Skin epidermis (tissue), 12 donors: ENCODE measurements around the gene CDCA4.

ENCODE experiments used
- H3K27ac ChIP-seq, 21 experiments: fragments of 200-600 bp; sonication (generic) in 11 of 21; one replicate each; pipeline ENCODE4 v1.5.0; 2020; ENCODE audit warnings: mild to moderate bottlenecking in 3 of 21, inconsistent platforms in 2 of 21, moderate library complexity in 2 of 21
- H3K4me3 ChIP-seq, 7 experiments: fragments of 200-600 bp; sonication (generic) in 2 of 7; one replicate each; pipeline ENCODE4 v1.5.0; 2020; ENCODE audit warnings: inconsistent platforms in 2 of 7, mild to moderate bottlenecking in 2 of 7, moderate library complexity in 1 of 7

Gene CDCA4

DNA sequence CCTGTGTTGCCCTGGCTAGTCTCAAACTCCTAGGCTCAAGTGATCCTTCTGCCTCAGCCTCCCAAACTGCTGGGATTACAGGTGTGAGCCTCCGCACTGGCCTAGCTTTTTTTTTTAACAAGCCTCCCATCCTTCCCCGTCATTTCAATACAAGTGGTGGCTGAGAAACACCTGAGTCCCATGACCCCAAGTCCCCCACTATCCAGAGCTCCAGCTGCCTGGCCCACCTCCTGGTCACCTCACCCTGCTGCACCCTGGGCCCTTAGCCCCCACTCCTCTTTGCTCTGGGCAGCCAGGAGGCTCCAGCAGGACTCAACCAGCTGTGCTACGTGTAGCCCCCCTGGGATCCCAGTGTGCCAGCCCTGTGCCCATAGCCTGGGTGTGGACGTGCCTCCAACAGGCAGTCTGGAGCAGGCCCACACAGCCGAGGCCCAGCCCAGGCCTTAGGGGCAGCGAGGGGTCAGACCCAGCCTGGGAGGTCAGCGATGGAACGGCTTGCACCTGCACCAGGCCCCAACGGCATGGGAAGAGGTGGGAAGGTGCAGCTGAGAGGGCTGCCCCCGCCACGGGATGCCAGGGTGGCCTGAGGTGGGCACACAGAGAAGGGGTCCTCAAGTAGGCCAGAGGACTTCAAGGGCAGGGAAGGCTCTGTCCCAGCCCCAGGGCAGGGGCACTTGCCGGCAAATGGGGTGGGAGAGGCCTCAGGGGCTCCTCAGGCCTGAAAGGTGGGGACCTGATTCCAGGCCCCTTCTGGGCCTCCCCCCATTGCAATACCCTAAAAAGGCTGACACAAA is 49.2 kb downstream of the CDCA4 start:
- Histone ChIP-seq H3K4me3 (peak overlapping the region in 1 of 7 experiments; percentile 4), H3K27ac (peak overlapping the region in 20 of 21 experiments; percentile 72 to 98 (median 92))

GRCh38 chr14:104970231-104971068 is 50.4 kb downstream of the CDCA4 start:
- peak overlapping the region; percentile 34 to 61 (median 45) for H3K4me3 ChIP-seq
- peak overlapping the region; percentile 63 to 98 (median 91) for H3K27ac ChIP-seq

GRCh38 chr14:104969741-104970230 is 51.1 kb downstream of the CDCA4 start:
- Histone ChIP-seq H3K4me3 (peak overlapping the region; percentile 34 to 61 (median 45)), H3K27ac (peak overlapping the region; percentile 63 to 98 (median 91))

DNA sequence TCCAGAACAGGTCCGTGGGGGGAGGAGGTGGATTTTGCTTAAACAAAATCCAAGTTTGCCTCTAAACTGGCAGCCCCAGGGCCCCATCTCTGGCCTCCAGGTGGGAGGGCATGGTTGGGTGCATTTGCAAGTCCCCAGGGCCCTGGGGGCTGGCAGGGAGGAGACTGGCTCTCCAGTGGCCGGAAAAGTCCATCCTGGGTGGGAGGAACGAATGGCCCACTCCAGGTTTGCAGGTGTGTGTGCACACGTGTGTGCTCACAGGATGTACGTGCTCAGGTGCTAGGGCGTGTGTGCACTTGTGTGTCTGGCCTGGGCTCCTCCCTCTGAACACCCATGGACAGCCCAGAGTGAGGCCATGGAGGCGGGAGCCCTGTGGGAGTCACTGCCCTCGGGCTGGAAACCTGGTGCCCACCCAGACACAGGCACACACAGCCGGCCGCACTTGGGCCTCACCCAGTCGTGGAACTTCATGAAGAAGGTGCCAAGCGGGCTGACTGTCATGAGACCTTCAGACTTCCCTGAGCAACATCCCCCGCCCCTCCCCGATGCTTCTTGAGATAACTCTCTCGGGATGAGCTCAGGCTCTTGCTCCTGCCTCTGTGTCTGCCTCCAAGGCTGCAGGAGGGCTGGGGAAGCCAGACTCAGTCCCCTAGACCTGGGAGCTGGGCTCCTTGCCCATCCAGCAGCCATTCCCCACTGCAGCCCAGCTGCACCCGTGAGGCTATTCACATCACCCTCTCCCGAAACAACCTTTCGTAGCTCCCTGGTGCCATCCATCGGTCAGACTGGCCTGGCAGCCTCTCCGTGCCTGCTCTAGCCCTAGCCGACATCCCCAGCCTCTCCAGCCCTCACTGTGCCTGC is 52.1 kb downstream of the CDCA4 start:
- Histone ChIP-seq H3K4me3 (peak overlapping the region; percentile 34 to 61 (median 45)), H3K27ac (peak overlapping the region; percentile 70 to 98 (median 91))

DNA sequence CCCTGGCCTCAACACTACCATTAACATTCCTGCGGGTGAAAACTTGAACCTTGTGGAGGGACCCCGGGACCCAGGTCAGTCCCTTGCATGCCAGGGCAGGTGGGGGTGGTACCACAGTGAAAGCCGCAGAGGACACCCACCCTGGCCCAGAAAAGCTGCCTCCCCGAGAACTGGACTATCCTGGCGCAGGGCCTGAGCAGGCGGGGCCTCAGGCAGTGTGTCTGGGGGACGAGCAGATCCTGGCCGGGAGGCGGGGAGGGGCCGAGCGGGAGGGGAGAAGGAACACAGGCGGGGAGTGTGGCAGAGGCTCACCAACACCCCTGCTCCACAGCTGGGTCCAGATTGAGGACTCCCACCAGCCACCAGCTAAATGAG is 52.7 kb downstream of the CDCA4 start:
- H3K4me3 ChIP-seq = peak overlapping the region; percentile 30 to 61 (median 45)

GRCh38 chr14:104967386-104968152 is 53.3 kb downstream of the CDCA4 start:
- Histone ChIP-seq H3K4me3 (peak overlapping the region; percentile 30 to 61 (median 45)), H3K27ac (peak overlapping the region; percentile 55 to 98 (median 91))

More for the DNA sequence above, 52.7 kb downstream of the CDCA4 start:
- peak overlapping the region; percentile 55 to 98 (median 91) for H3K27ac ChIP-seq

DNA sequence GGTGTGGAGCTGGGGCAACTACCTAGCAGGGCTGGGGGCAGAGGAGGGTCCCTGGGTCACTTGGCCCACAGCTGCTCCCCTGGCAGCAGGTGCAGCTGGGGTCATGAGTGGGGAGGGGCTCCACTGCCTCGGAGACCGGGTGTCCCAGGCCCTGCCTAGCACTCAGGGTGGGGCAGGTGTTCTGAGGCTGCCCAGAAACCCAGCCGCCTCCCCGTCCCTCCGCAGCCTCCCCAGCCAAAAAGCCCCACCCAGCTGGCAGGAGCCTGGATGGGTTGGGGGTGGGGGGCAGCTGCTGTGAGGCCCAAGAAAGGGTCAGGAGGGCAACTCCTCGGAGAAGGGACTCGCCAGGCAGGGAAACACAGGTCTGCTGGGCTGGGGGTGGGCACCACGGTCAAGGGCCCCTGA is 53.9 kb downstream of the CDCA4 start:
- Histone ChIP-seq H3K27ac (peak overlapping the region in 20 of 21 experiments; percentile 55 to 98 (median 91)), H3K4me3 (peak overlapping the region; percentile 7 to 61 (median 34))

GRCh38 chr14:104966261-104966865 is 54.5 kb downstream of the CDCA4 start:
- H3K27ac ChIP-seq = peak overlapping the region in 18 of 21 experiments; percentile 55 to 98 (median 92)
- peak overlapping the region in 4 of 7 experiments; percentile 7 to 61 (median 40) for H3K4me3 ChIP-seq

DNA sequence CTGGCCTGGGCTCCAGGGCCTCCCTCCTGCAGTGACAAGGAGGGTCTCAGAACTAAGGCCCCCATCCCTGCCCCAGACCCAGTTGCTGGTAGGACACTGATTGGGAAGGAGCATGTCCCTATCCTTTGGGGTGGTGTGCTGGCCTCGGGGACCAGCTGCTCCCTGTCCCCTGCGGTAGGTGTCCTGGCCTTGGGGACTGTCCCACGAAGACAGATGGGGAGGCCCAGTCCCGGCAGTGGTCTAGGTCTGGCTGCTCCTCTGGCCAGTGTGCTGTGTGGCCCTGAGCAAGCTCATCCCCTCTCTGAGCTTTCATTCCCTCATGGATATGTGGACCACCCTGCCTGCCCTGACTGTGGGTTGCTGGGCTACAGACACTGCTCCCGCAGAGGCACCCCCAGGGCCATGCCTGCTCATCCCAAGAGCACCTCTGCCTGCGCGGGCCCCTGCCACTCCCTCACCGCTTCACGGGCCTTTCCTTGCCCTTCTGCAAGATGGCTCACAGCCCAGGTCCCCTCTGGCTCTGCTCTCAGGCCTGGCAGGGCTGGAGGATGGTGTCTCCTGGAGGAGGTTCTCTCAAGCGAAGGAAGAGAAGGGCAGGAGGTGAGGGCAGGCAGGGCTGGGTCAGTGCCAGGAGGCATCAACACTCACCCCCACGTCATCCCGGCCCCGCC is 55.2 kb downstream of the CDCA4 start:
- peak overlapping the region in 1 of 7 experiments; percentile 61 for H3K4me3 ChIP-seq
- peak overlapping the region in 11 of 21 experiments; percentile 89 to 98 (median 94) for H3K27ac ChIP-seq

DNA sequence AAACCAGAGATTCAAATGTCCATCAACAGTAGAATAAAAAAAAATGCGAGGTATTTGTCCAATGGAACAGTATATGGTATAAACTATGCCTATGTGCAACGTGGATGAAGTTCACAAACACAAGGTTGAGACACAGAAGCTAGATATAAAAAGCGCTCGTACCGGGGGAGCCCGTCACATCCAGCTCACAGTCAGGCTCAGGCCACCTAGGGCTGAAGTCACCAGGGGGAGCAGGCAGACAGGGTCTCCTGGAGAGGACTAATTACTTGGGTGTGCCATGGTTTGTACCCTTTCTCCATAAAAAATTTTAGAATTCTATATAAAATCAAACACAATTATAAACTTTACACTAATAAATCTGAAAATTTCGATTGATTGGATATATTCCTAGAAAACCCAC is 56.3 kb downstream of the CDCA4 start:
- no peak overlapping the region for H3K27ac ChIP-seq
- H3K4me3 ChIP-seq = no peak overlapping the region
